ENCODE results near the gene AFF3.
"Not testable (repeated sequence)": the region's sequence is repeated elsewhere in the genome, so short reads cannot be mapped to it uniquely, and the experiment has no call there.

Gene AFF3

GRCh38 chr2:99688699-99689098 is 453.7 kb downstream of the AFF3 start:
- no peak for DNase-seq

- no peak for DNase-seq
Measured at GRCh38 chr2:99682275-99683060, 459.9 kb downstream of the AFF3 start.

GRCh38 chr2:99680946-99681345 is 461.4 kb downstream of the AFF3 start:
- DNase-seq: no peak

DNA sequence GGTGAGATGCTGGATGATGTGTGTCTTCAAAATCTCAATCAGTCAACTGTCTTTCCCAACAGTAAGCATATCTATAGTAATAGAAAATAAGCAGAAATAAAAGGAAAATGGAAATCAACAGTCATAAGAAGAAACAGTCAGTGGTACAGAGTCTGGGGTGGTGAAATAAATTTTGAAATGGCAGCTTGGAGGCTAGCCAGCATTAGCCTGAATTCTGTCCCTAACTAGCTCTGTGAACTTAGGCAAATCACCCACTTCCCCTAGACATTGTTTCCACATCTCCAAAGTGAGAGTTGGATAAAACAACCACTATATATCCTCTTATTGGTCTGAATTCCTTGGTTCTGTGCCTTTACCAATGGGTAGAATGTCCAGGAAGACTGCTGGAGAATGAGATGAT is 462.9 kb downstream of the AFF3 start:
- no peak for DNase-seq

GRCh38 chr2:99678625-99679024 is 463.8 kb downstream of the AFF3 start:
- DNase-seq: no peak

DNA sequence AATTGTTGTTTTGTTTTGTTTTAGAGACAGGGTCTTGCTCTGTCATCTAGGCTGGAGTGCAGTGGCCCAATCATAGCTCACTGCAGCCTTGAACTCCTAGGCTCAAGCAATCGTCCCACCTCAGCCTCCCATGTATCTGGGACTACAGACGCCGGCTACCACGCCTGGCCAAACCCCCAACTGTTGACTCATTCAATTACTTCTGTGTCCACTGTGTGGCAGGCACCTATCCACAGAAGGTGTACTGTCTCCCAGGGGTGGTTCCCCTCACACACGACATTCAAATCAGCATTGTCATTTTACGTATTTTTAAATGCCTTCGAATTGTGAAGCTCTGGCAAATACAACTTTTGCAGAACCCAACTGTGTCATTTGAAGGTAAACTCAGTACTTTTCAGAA is 464.6 kb downstream of the AFF3 start:
- DNase-seq: no peak

- DNase-seq: no peak
Measured at GRCh38 chr2:99675130-99675661, 467.2 kb downstream of the AFF3 start.

DNA sequence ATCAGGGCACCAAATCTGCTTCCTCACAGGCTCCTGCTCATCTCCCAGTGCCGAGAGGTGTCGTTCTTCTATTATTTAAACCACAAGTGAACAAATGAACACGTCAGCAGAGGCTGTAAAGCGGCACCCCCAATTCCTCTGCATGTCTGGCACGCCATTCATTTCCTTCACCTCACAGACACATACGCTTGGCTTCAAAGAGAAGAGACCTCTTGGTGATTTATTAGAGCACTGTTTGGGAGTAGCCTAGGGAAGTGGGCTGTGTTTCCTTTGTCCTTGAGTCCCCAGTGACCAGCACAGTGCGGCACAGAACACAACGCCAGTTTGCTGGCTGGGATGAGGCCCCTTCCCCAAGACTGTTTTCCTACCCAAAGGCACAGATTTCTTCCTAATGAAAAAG is 468.3 kb downstream of the AFF3 start:
- no peak for DNase-seq

- no peak for DNase-seq
Measured at GRCh38 chr2:99672766-99673350, 469.5 kb downstream of the AFF3 start.

DNA sequence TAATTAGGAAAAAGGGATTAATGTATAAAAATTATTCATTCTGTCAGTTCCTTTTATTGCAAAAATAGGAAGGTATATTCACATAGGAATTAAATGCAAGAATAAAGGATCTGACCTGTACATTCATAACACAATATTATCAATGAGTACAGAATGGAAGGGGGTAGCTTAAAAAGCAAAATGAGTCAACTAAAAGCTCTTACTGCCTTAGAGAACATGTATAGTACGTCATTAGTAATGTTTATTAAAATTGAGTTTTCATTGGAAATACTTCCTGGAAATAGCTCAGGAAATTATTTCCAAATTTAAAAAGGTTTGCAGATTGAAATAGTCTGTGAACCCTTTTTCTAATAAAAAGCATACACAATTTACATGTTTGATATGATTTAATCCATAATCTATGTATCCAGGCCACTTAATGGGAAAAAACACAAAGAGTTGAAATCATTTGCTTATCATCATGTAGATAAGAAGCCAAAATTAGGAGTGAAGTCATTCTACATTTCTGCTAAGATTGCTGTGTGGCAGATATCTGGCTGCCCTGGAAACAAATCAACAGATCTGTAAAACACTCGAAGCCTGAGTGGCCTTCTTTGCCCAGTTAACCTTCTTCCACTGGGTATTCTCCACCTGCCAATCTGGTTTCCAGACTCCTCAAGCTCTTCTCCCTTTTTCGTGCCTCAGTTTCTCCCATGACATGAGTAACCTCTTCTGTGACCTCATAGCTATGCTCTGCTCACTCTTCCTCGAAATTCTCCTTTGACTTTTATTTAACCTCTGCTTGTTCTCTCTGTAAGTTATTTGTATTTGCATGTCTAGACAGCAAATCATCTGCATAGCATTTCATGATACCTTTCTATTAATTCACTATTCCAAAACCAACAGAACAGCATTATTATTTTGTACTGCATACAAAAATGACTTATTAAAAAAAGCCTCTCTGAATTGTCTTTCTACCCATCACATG is 471.3 kb downstream of the AFF3 start:
- no peak for DNase-seq

DNA sequence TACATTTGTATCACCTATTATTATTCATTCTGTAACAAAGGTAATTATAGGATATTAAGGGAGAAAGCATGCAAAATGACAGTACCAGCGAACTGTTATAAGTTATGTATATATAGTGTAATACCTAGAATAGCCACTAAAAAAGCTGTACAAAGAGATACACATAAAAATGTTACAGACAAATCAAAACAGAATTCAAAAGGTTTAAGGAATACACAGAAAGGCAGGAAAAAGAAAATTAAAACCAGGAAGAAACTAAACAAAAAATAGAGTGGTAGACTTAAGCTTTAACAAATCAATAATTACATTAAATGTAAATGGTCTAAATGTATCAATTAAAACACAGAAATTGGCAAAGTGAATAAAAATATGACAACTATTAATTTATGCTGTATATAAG is 476.1 kb downstream of the AFF3 start:
- DNase-seq: no peak

GRCh38 chr2:99663641-99664040 is 478.7 kb downstream of the AFF3 start:
- DNase-seq: no peak

DNA sequence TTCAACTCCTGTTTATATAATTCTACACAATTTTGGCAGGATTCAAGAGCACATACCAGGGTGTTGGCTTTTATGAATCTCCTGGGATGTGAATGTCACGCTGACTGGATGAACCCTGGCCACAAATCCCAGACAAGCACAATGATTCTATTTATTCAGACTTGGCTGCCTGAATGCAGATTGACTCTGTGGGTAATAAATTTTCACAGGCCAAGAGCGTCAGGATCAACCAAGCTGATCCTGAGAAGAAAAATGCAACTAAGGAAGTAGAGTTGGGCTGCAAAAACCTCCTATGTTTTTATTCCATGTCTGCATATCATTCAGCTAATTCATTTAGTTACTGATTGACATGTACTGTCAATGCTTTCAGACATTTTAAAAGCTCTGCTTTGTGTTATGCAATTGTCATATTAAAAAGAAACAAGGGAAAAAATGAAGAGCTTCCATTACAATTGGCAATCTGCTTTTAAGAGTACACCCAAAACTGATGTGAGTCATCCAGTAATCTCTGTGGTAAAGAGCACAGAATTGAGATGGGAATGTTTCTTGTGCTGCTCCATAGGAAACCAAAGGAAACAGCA is 479.5 kb downstream of the AFF3 start:
- peak; percentile 87 for DNase-seq

- DNase-seq: not testable (repeated sequence)
Measured at GRCh38 chr2:99661761-99662160, 480.6 kb downstream of the AFF3 start.

DNA sequence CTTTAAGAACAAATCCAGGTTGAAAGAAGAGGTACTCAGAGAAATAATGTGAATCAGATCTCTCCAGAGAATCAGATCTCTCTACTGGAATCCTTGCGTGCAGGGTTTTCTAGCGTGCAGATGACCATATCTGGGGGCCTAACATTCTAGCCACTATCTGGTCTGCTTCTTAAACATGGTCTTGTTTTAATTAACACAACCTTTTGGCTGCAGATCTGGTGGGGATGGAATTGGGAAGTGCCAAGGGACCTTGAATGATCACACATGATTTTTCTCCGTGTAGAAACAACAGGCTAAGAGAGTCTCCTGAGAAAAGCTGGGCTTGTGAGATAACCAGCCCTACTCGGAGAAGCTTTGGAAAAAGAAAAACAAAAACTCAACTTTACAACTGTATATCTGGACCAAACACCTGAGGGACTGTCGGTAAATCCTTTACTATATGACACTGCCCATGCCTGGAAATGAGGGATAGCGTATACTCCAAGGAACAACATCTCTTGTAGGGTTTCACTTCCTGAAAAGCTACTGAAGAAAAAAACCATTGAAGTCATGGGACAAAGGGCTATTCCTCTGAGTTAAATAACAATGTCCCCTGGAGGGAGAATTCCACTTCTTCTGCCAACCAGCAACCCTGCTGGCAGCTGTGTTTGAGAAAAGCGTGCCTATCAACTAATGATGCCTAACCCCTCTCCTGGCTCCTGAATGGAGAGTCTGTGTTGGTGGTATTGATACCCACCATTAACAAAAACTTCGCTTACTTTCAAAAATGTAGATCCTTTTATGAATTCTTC is 481.6 kb downstream of the AFF3 start:
- no peak for DNase-seq

DNA sequence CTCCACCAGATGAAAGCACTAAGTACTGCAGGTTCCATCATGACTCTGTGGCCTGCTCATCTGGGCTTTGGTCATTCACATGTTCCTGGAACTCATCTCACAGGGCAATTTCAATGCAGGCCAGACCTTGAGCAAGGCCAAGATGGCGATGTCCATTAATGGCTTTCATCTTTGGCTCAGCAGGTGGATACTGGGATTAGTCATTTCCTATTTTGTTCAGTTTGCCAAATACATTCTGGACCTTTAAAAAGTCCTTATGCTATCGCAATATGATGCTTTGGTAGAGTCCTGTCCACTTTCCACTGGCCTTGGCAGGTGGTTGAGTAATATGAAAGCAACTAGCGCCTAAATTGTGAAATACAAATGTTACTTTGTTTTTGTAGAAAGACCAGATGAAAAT is 482.5 kb downstream of the AFF3 start:
- DNase-seq: no peak

GRCh38 chr2:99657691-99658258 is 484.6 kb downstream of the AFF3 start:
- no peak for DNase-seq

DNA sequence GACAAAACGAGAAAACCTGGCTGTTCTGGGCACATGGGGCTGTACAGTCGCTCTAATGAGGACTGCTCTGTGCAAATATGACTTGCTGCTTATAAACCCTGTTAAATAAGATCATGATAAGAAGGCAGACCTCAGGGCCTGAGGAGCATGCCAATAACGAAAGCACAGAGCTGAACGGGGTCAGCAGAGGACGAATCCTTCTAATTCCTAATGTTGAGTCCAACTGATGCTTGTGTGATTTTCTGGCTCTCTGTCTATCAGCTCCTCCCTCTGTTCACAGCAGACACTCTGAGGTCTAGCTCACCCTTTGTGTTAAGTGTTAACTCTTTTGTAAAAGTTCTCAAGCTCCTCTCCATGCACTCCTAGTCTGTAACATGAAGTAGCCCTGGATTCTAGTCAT is 485.4 kb downstream of the AFF3 start:
- no peak for DNase-seq

- no peak for DNase-seq
Measured at GRCh38 chr2:99653433-99653832, 489.0 kb downstream of the AFF3 start.

DNA sequence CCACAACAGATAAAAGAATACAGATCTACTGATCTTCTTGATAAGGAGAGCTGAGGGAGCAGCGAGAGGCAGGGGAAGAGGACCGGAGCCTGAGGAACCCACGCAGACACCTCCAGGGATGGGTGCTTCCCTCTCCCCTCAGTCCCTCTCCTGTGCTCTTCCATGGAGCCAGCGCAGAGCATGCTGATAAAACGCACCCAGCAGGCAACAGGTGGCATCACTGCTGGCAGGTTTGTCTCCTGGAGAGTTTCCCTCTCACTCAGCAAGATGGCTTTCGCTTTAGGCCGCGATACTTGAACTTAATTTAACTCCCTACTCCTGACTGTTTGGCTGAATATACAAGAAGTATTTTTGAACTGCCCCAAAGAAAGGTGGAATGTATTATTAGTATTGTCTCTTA is 489.5 kb downstream of the AFF3 start:
- no peak for DNase-seq

DNA sequence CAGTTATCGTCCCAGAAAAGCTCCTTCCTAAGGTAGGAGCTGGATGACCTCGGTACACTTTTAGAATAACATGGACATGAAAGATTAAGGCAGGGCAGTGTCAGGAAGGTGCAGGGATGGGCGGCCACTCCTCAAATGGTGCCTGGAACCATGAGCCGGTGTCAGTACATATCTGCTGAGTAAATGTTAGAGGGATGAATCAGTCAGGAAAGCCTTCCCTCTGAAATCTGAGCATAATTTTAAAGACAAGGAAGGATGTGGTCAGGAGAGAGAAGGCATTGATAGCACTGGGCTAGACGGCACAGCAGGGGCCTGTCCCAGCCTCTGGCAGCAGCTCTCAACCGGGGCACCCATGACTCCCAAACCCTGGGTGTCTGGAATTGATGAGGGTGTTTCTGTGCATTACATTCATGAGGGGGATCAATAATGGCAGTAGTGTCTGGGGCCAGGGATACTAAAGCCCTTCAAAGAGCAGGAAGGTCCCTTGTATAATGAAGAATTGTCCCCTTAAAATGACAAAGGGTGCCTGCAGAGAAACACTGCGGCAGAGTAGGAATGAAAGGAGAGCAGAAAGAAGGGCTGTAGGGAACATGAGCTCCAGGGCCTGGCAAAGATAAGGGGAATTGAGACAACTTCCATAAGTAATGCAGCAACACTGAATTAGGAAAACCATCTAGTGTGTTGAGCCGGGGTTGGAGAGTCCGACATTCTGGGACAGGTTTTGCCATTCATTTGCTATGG is 490.3 kb downstream of the AFF3 start:
- no peak for DNase-seq
